ENCODE results near the gene PCSK4. TPM values are rescaled to one million over a fixed set of nuclear protein-coding genes. Genes with fewer than 3 reads are reported as not detected.

Gene PCSK4
- total RNA-seq, 1 donor from 2014 or later: 8.4 TPM

- Mint-ChIP-seq H3K9me3 (ENCODE audit: unreplicated experiment) (no peaks in the 10 kb centered on the region), H3K27ac (ENCODE audit: unreplicated experiment) (peak overlapping the region; percentile 5), H3K36me3 (ENCODE audit: low read depth, unreplicated experiment) (peaks cover 3% of the 10 kb centered on the region), H3K4me3 (ENCODE audit: unreplicated experiment) (peak overlapping the region; percentile 2), H3K27me3 (ENCODE audit: unreplicated experiment) (peaks cover 3% of the 10 kb centered on the region), H3K4me1 (ENCODE audit: unreplicated experiment) (peaks cover 5% of the 10 kb centered on the region)
- TF ChIP-seq, protein P1, sequence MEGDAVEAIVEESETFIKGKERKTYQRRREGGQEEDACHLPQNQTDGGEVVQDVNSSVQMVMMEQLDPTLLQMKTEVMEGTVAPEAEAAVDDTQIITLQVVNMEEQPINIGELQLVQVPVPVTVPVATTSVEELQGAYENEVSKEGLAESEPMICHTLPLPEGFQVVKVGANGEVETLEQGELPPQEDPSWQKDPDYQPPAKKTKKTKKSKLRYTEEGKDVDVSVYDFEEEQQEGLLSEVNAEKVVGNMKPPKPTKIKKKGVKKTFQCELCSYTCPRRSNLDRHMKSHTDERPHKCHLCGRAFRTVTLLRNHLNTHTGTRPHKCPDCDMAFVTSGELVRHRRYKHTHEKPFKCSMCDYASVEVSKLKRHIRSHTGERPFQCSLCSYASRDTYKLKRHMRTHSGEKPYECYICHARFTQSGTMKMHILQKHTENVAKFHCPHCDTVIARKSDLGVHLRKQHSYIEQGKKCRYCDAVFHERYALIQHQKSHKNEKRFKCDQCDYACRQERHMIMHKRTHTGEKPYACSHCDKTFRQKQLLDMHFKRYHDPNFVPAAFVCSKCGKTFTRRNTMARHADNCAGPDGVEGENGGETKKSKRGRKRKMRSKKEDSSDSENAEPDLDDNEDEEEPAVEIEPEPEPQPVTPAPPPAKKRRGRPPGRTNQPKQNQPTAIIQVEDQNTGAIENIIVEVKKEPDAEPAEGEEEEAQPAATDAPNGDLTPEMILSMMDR (IDR thresholded peaks at IDR 0.05; ENCODE audit: unreplicated experiment): no peak
- DNase-seq (ENCODE audit: low spot score): no peak
Measured at GRCh38 chr19:1509602-1510441, 19.7 kb upstream of the PCSK4 start.

- no peak overlapping the region for H3K4me3 Mint-ChIP-seq (ENCODE audit: unreplicated experiment)
- no peak for DNase-seq (ENCODE audit: low spot score)
- peaks cover 3% of the 10 kb centered on the region for H3K36me3 Mint-ChIP-seq (ENCODE audit: low read depth, unreplicated experiment)
- H3K4me1 Mint-ChIP-seq (ENCODE audit: unreplicated experiment): peaks cover 5% of the 10 kb centered on the region
- TF ChIP-seq, protein P1 (IDR thresholded peaks at IDR 0.05; ENCODE audit: unreplicated experiment): no peak
- peaks cover 7% of the 10 kb centered on the region for H3K27me3 Mint-ChIP-seq (ENCODE audit: unreplicated experiment)
- H3K9me3 Mint-ChIP-seq (ENCODE audit: unreplicated experiment): no peaks in the 10 kb centered on the region
- peak overlapping the region; percentile 61 for H3K27ac Mint-ChIP-seq (ENCODE audit: unreplicated experiment)
Measured at GRCh38 chr19:1508507-1508856, 18.3 kb upstream of the PCSK4 start.

DNA sequence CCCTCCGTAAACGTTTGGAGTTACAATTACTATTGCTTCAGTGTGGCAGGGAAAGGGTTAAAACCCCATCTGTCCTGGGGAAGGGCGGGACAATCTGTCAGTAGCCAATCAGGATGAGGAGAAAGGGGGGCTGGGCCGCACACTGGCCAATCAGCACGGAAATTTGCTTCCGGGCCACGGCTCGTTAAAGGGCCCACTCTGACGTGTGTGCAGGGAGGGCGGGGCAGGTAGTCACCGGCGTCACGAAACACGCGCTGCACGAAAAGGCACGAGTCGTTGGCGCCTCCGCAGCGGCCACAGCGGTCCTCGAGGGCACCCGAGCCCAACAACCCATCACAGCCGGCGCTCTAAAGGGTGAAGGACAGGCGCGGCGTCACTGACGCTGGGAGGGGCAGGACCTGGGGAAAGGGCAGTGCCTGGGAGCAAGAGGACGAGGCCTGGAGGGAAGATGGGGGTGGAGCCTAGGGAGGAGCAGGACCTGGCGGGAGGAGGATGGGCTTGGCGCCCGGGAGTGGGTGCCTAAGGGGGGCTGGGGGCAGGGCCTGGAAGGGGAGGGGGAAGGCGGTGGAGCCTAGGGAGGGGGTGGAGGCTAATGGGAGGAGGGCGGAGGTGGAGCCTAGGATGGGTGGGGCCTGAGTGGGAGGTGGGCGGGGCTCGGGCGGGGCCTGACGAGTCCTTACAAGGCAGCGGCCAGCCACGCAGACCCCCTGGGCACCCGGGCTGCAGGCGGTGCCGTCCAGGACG is 17.8 kb upstream of the PCSK4 start:
- H3K9me3 Mint-ChIP-seq (ENCODE audit: unreplicated experiment): no peaks in the 10 kb centered on the region
- peak; percentile 84 for DNase-seq (ENCODE audit: low spot score)
- H3K4me3 Mint-ChIP-seq (ENCODE audit: unreplicated experiment): peak overlapping the region; percentile 77
- H3K4me1 Mint-ChIP-seq (ENCODE audit: unreplicated experiment): peaks cover 5% of the 10 kb centered on the region
- H3K27me3 Mint-ChIP-seq (ENCODE audit: unreplicated experiment): peaks cover 7% of the 10 kb centered on the region
- peaks cover 3% of the 10 kb centered on the region for H3K36me3 Mint-ChIP-seq (ENCODE audit: low read depth, unreplicated experiment)
- peak overlapping the region; percentile 72 for H3K27ac Mint-ChIP-seq (ENCODE audit: unreplicated experiment)
- TF ChIP-seq, protein P1 (IDR thresholded peaks at IDR 0.05; ENCODE audit: unreplicated experiment): no peak

DNA sequence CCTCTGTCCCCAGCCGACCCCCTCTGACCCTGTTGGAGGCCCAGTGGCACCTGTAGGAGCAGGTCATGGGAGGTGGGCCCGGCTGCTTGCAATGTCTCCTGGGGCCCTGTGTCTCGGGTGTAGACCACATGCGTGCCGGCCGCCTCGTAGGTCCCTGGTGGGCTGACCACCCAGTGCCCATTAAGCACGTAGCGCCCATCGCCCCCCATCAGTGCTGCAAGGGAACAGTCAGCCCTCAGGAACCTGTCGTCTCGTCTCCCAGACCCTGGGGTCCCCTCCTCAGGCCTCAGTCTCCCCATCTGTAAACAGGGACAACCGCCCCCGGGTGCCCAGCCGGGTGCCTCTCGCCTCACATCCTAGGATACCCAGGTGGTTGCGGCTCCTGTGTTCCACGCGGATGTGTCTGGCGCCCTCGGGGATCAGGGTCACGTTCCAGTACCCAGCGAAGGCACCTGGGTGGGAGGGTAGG is 17.1 kb upstream of the PCSK4 start:
- Mint-ChIP-seq H3K4me3 (ENCODE audit: unreplicated experiment) (no peak overlapping the region), H3K4me1 (ENCODE audit: unreplicated experiment) (peaks cover 5% of the 10 kb centered on the region), H3K27me3 (ENCODE audit: unreplicated experiment) (peaks cover 7% of the 10 kb centered on the region), H3K9me3 (ENCODE audit: unreplicated experiment) (no peaks in the 10 kb centered on the region), H3K27ac (ENCODE audit: unreplicated experiment) (no peak overlapping the region), H3K36me3 (ENCODE audit: low read depth, unreplicated experiment) (peaks cover 3% of the 10 kb centered on the region)
- TF ChIP-seq, protein P1 (IDR thresholded peaks at IDR 0.05; ENCODE audit: unreplicated experiment): no peak
- DNase-seq (ENCODE audit: low spot score): no peak
